ENCODE measurements around the gene TAF4. TPM values are rescaled to one million over a fixed set of nuclear protein-coding genes. Genes with fewer than 3 reads are reported as not detected.

The TAF4 gene
- total RNA-seq, 2 donors from 2014 or later: 10.4 to 11.0 TPM

DNA sequence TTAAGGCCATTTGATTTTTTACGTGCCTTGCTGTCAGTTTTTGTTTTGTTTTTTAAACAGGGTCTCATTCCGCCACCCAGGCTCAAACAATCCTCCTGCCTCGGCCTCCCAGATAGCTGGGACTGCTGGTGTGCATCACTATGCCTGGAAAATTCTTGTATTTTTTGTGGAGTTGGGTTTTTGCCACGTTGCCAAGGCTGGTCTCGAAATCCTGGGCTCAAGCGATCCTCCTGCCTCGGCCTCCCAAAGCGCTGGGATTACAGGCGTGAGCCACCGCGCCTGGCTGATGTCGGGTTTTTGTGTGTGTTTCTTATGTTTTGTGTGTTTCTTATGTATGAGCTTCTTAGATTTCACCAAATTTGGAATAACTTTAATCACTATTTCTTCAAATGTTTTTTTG, 104.8 kb downstream of the TAF4 start:
- Histone ChIP-seq H3K36me3 (no peaks in the 10 kb centered on the region), H3K27ac (no peak overlapping the region), H3K4me3 (no peak overlapping the region), H3K9me3 (no peaks in the 10 kb centered on the region), H3K27me3 (replicated peaks; ENCODE audit: insufficient read depth) (no peaks in the 10 kb centered on the region), H3K4me1 (ENCODE audit: control insufficient read depth in 1 of 2, low read depth in 2 of 2) (no peaks in the 10 kb centered on the region)
- DNase-seq (ENCODE audit: low spot score): no peak
- TF ChIP-seq, protein P1, sequence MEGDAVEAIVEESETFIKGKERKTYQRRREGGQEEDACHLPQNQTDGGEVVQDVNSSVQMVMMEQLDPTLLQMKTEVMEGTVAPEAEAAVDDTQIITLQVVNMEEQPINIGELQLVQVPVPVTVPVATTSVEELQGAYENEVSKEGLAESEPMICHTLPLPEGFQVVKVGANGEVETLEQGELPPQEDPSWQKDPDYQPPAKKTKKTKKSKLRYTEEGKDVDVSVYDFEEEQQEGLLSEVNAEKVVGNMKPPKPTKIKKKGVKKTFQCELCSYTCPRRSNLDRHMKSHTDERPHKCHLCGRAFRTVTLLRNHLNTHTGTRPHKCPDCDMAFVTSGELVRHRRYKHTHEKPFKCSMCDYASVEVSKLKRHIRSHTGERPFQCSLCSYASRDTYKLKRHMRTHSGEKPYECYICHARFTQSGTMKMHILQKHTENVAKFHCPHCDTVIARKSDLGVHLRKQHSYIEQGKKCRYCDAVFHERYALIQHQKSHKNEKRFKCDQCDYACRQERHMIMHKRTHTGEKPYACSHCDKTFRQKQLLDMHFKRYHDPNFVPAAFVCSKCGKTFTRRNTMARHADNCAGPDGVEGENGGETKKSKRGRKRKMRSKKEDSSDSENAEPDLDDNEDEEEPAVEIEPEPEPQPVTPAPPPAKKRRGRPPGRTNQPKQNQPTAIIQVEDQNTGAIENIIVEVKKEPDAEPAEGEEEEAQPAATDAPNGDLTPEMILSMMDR (IDR thresholded peaks at IDR 0.05): no peak
- no peak for ATAC-seq (ENCODE audit: insufficient number of reproducible peaks, low FRiP score, low read depth)

DNA sequence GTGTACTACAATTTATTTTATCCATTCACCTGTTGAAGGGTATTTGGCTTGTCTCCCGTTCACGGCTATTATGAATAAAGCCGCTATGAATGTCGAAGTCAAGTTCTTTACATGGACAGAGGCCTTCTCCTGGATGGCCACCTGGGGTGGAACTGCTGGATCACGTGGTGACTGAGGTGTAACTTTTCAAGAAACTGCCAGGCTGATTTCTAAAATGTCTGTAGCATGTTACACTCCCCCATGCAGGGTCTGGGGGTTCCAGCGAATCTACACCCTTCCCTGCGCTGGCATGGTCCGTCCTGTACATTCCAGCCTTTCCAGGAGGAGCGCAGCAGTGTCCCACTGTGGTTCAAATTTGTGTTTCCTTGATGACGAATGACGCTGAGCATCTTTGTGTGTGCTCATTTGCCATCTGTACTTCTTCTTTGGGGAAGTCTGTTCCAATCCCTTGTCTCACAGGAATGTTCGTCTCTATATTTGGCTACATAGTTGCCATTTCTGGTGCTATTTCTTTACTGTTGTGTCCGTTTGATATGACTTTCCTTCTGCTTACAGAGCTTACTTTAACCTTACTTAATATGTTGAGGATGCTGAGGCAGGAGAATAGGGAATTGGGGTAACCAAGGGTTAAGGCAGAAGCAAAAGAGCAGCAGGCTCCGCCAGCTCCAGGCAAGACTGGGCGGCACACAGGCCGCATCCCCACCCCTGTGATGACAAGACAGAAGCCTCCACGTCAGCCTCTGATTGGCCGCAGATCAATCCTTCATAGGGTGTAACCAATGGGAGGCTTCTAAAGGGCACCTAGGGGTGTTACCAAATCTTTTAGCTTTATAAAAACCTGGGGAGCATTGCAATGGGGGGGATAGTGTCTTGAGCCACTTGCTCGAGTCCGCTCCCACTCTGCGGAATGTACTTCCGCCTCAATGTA, 106.6 kb downstream of the TAF4 start:
- ATAC-seq (ENCODE audit: insufficient number of reproducible peaks, low FRiP score, low read depth): no peak
- Histone ChIP-seq H3K36me3 (no peaks in the 10 kb centered on the region), H3K27ac (no peak overlapping the region), H3K4me3 (no peak overlapping the region), H3K27me3 (replicated peaks; ENCODE audit: insufficient read depth) (no peaks in the 10 kb centered on the region), H3K9me3 (no peaks in the 10 kb centered on the region), H3K4me1 (ENCODE audit: control insufficient read depth in 1 of 2, low read depth in 2 of 2) (no peaks in the 10 kb centered on the region)
- DNase-seq (ENCODE audit: low spot score): no peak
- TF ChIP-seq, protein P1 (IDR thresholded peaks at IDR 0.05): no peak

DNA sequence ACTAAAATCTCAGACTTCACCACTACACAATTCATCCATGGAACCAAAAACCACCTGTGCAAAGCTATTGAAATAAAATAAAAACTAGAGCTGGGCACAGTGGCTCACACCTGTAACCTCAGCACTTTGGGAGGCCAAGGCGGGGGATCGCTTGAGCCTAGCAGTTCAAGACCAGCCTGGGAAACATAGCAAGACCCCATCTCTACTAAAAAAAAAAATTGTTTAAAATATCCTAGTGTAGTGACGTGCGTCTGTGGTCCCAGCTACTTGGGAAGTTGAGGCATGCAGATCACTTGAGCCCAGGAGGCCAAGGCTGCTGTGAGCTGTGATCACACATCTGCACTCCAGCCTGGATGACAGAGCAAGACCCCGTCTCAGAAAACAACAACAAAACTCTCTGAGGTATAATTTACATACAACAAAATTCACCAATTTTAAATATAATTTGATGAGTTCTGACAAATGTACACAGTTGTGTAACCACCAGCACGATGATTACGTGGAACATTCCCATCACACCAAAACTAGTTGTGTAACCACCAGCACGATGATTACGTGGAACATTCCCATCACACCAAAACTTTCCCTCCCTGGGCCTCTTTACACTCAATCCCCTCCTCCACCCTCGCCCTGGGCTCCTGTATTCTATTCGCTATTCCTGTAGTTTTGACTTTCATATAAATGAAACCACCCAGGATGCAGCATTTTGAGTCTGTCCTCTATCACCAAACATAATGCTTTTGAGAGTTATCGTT, 107.5 kb downstream of the TAF4 start:
- Histone ChIP-seq H3K27ac (no peak overlapping the region), H3K9me3 (no peaks in the 10 kb centered on the region), H3K36me3 (no peaks in the 10 kb centered on the region), H3K4me3 (no peak overlapping the region), H3K4me1 (ENCODE audit: control insufficient read depth in 1 of 2, low read depth in 2 of 2) (no peaks in the 10 kb centered on the region), H3K27me3 (replicated peaks; ENCODE audit: insufficient read depth) (no peaks in the 10 kb centered on the region)
- TF ChIP-seq, protein P1 (IDR thresholded peaks at IDR 0.05): no peak
- no peak for ATAC-seq (ENCODE audit: insufficient number of reproducible peaks, low FRiP score, low read depth)
- DNase-seq (ENCODE audit: low spot score): no peak

DNA sequence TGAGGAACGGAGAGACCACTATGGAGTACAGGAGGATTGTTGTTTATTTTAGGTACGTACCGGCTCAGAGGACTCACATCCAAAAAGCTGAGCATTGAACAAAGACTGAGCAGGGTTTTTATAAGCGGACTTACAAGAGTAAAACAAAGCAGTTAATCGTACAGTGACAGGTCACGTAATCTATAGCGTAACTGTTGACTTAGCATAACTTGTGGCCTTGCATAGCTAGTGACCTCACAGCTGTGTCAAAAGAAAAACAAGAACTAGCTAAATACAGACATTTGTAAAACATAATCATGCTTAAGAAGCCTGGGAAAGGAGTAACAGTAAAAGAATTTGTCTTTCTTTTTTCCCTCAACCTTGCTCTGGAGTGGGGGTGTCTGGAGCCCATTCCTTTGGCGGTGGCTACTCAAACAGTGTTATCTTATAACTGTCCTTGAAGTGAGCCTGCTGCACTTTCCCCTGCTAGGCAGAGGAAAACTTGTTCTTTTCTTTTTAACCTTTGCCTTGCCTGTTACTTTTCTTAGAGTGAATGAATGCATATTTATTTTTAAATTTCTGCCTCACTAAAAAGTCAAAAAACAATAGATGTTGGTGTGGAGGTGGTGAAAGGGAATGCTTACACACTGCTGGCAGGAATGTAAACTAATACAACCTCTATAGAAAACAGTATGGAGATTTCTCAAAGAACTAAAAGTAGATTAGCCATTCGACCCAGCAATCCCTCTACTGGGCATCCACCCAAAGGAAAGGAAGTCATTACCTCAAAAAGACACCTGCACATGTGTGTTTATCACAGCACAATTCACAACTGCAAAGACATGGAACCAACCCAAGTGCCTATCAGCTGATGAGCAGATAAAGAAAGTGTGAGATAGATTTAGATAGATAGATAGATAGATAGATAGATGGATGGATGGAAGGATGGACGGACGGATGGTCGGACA, 109.0 kb downstream of the TAF4 start:
- H3K4me1 ChIP-seq (ENCODE audit: control insufficient read depth in 1 of 2, low read depth in 2 of 2): no peaks in the 10 kb centered on the region
- H3K9me3 ChIP-seq: no peaks in the 10 kb centered on the region
- TF ChIP-seq, protein P1 (IDR thresholded peaks at IDR 0.05): no peak
- no peaks in the 10 kb centered on the region for H3K27me3 ChIP-seq (replicated peaks; ENCODE audit: insufficient read depth)
- no peak overlapping the region for H3K27ac ChIP-seq
- H3K4me3 ChIP-seq: no peak overlapping the region
- ATAC-seq (ENCODE audit: insufficient number of reproducible peaks, low FRiP score, low read depth) (no peak), DNase-seq (ENCODE audit: low spot score) (no peak)
- no peaks in the 10 kb centered on the region for H3K36me3 ChIP-seq
